Spleen (tissue), 11 donors: ENCODE measurements around the gene DAB2. TPM values are rescaled to one million over a fixed set of nuclear protein-coding genes. Genes with fewer than 3 reads are reported as not detected.
A peak's percentile ranks its signal among the peaks of the same experiment; 100 is the strongest.

Experiments used
- DNase-seq: peaks from one replicate; pipeline ENCODE4 v3.0.0-alpha.2; 2020
- H3K27ac ChIP-seq, 8 donors: fragments of 200-600 bp; sonication (generic) in 7 of 8; 1 replicate in 4 of 8; 2 replicates in 4 of 8; pipeline versions ENCODE4 v1.5.0 to v1.8.0; 2016 to 2021; ENCODE audit warnings: inconsistent platforms in 4 of 8, mild to moderate bottlenecking in 4 of 8, moderate library complexity in 1 of 8
- H3K27me3 ChIP-seq, 7 donors: fragments of 200-600 bp; sonication (generic) in 6 of 7; replicated peaks in 1 of 7; 1 replicate in 4 of 7; 2 replicates in 3 of 7; pipeline versions ENCODE4 v1.5.0 to v1.8.0; 2016 to 2021; ENCODE audit warnings: inconsistent platforms in 3 of 7, mild to moderate bottlenecking in 1 of 7
- H3K36me3 ChIP-seq, 6 donors: fragments of 200-600 bp; sonication (generic) in 5 of 6; 1 replicate in 4 of 6; 2 replicates in 2 of 6; pipeline versions ENCODE4 v1.5.0 to v1.8.0; 2016 to 2021; ENCODE audit warnings: inconsistent platforms in 2 of 6
- H3K4me1 ChIP-seq, 6 donors: fragments of 200-600 bp; sonication (generic) in 5 of 6; 1 replicate in 3 of 6; 2 replicates in 3 of 6; pipeline versions ENCODE4 v1.5.0 to v1.8.0; 2016 to 2021; ENCODE audit warnings: inconsistent platforms in 3 of 6
- H3K4me3 ChIP-seq, 8 donors: fragments of 200-600 bp; sonication (generic) in 7 of 8; 1 replicate in 4 of 8; 2 replicates in 4 of 8; pipeline versions ENCODE4 v1.5.0 to v1.8.0; 2016 to 2021; ENCODE audit warnings: inconsistent platforms in 4 of 8, mild to moderate bottlenecking in 4 of 8, moderate library complexity in 2 of 8
- H3K9me3 ChIP-seq, 8 donors: fragments of 200-600 bp; sonication (generic) in 7 of 8; 1 replicate in 4 of 8; 2 replicates in 4 of 8; pipeline versions ENCODE4 v1.5.0 to v1.8.0; 2016 to 2021; ENCODE audit warnings: inconsistent platforms in 4 of 8
- POLR2A ChIP-seq, 3 donors: fragments of 450-650 bp; IDR thresholded peaks; one replicate each; pipeline ENCODE4 v1.5.1; 2017; ENCODE audit warnings: antibody characterized with exemption in 3 of 3, mild to moderate bottlenecking in 1 of 3
- POLR2AphosphoS5 ChIP-seq, 3 donors: sonication (generic); formaldehyde crosslinking; IDR thresholded peaks; one replicate each; pipeline ENCODE4 v1.5.1; 2017; ENCODE audit warnings: antibody characterized with exemption in 3 of 3
- WGBS, 5 donors: extraction: QIAGEN DNeasy Blood & Tissue Kit in 3 of 5; methylation state at CpG; one replicate each; pipeline versions ENCODE4 v1.1.5 to v1.1.7; 2013 to 2018; 5-methylcytosine and 5-hydroxymethylcytosine counted together
- intact Hi-C: fragments of 100-400 bp; cut with DNase I; formaldehyde crosslinking; loops from one replicate; pipeline ENCODE4 v1.15.0; 2023; ENCODE audit warnings: low total_unique reads
- polyA plus RNA-seq, 3 donors: library from polyadenylated mRNA; stranded (reverse); fragments of 200-250 nt; gene quantifications; one replicate each; pipeline ENCODE4 v1.2.1, GENCODE V29; 2013
- total RNA-seq, 7 donors: library from RNA; depleted of rRNA in 3 of 7; stranded (reverse); fragments of >200 nt in 3 of 7; fragmentation: NEBNext Ultra II Directional in 4 of 7; extraction: Animal tissue kit (Norgen Biotek cat#: 25700) in 4 of 7; gene quantifications; one replicate each; pipeline versions ENCODE4 v1.1.0 to v1.2.1, GENCODE V29; 2016 to 2021
- TF ChIP-seq, protein P1 (sequence below), 11 experiments: fragments of 200-600 bp in 7 of 11; fragments of 450-650 bp in 4 of 11; sonication (generic) in 4 of 11; IDR thresholded peaks in 8 of 11; conservative IDR thresholded peaks in 3 of 11; 1 replicate in 7 of 11; 2 replicates in 4 of 11; pipeline versions ENCODE4 v1.4.0 to v1.8.0; 2016 to 2021; ENCODE audit warnings: antibody characterized with exemption in 11 of 11, inconsistent platforms in 4 of 11, mild to moderate bottlenecking in 1 of 11
- donor health status: healthy with polysubstance abuse.
- donor health status: DM: no; HTN: no; CAD: no; lungs with moderate emphysema.
- donor health status: DM: no; HTN: no; CAD: no.
- donor health status: Bipolar disorder and iron deficiency.
- donor health status: healthy.
- donor health status: DM: no; HTN: no; CAD: no.
- donor health status: DM: yes; HTN: yes; CAD: no.

Gene DAB2
- total and polyA plus RNA-seq, 10 donors = 19.4 to 206 (median 125) TPM

DNA sequence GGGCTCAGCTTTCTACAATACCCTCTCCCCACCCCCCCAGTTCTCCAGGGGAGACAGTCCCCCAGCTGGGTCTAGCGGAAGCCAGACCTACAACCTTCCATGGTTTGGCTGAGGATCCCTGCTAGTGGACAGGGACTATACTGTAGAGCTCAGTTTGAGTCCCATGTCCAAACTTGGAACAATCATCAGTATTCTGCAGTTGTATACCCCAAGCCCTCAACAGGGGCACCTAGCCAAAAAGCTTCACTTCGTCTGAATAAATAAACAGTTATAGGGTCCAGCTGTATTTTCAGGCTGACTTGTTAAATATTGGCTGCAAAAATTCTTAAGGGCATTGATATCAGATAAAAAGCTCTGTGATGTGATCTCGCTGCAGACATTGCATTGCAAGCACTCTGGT, 45.1 kb downstream of the DAB2 start:
- DNase-seq = no peak
- intact Hi-C loops = loop anchor here (5.0 kb wide), 1 partner anchor 168 kb away; no protein-coding TSS in a partner anchor
- Histone ChIP-seq H3K9me3 (no peaks in the 10 kb centered on the region), H3K36me3 (peaks cover 0 to 88% (median 23%) of the 10 kb centered on the region in 6 donors), H3K4me1 (no peaks in the 10 kb centered on the region), H3K27me3 (no peaks in the 10 kb centered on the region), H3K4me3 (no peak overlapping the region), H3K27ac (no peak overlapping the region)
- whole genome bisulfite sequencing, 5 donors = 78 to 92% (median 87%) methylated on average over 3 of the region's 3 CpGs
- TF ChIP-seq POLR2AphosphoS5 (IDR thresholded peaks at IDR 0.05) (no peak), POLR2A (IDR thresholded peaks at IDR 0.05) (no peak)
- TF ChIP-seq, protein P1, sequence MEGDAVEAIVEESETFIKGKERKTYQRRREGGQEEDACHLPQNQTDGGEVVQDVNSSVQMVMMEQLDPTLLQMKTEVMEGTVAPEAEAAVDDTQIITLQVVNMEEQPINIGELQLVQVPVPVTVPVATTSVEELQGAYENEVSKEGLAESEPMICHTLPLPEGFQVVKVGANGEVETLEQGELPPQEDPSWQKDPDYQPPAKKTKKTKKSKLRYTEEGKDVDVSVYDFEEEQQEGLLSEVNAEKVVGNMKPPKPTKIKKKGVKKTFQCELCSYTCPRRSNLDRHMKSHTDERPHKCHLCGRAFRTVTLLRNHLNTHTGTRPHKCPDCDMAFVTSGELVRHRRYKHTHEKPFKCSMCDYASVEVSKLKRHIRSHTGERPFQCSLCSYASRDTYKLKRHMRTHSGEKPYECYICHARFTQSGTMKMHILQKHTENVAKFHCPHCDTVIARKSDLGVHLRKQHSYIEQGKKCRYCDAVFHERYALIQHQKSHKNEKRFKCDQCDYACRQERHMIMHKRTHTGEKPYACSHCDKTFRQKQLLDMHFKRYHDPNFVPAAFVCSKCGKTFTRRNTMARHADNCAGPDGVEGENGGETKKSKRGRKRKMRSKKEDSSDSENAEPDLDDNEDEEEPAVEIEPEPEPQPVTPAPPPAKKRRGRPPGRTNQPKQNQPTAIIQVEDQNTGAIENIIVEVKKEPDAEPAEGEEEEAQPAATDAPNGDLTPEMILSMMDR (IDR thresholded peaks at IDR 0.05 in 8 of 11, conservative IDR thresholded peaks at IDR 0.05 in 3 of 11) = no peak

DNA sequence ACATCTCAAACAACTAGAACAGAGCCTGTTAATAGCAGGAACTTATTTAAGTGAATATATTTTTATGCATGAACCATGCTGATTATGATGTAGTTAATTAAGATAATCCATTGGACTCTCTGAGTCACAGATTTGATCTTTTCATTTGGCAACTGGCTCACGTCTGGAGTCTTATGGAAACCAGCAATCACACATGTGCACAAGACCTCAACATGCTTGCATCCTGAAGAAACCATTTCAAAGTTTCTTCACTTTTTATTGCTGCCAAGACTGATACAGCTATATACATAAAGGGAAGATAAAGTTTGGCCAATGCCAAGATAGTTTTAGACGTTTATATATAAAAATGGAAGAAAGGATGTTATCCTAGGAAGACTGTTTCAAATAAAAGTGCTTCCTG, 47.2 kb downstream of the DAB2 start:
- 59 to 75% (median 67%) methylated on average over 2 of the region's 2 CpGs for WGBS, 5 donors
- Histone ChIP-seq H3K9me3 (no peaks in the 10 kb centered on the region), H3K27ac (no peak overlapping the region), H3K36me3 (peaks cover 0 to 97% (median 32%) of the 10 kb centered on the region in 6 donors), H3K4me3 (no peak overlapping the region), H3K27me3 (no peaks in the 10 kb centered on the region), H3K4me1 (no peaks in the 10 kb centered on the region)
- TF ChIP-seq POLR2A (IDR thresholded peaks at IDR 0.05) = no peak
- TF ChIP-seq POLR2AphosphoS5 (IDR thresholded peaks at IDR 0.05) = no peak
- TF ChIP-seq, protein P1 (IDR thresholded peaks at IDR 0.05 in 8 of 11, conservative IDR thresholded peaks at IDR 0.05 in 3 of 11) = no peak
- no peak for DNase-seq
- intact Hi-C loops = loop anchor here (5.0 kb wide), 1 partner anchor 170 kb away; no protein-coding TSS in a partner anchor

DNA sequence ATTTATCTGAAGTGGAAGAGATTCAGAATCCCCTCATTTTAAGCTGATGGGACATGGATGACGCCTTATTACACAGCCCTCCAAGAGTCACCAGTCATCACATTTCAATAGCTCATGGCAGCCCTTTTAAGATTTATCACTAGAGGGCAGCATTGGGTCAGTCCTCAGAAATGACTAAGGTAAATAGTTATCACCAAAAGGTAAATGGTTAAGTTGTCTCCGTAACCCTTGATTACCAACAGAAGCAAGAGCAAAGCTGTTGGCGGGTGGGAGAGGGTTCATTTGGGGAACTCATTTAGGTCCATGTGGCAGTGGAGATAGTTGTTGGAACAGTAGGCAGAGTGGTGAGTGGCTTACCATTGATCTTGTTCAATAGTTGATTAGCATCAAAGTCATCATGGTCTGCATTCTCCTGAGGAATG, 48.5 kb downstream of the DAB2 start:
- intact Hi-C loops = loop anchor here (5.0 kb wide), 1 partner anchor 171 kb away; no protein-coding TSS in a partner anchor

DNA sequence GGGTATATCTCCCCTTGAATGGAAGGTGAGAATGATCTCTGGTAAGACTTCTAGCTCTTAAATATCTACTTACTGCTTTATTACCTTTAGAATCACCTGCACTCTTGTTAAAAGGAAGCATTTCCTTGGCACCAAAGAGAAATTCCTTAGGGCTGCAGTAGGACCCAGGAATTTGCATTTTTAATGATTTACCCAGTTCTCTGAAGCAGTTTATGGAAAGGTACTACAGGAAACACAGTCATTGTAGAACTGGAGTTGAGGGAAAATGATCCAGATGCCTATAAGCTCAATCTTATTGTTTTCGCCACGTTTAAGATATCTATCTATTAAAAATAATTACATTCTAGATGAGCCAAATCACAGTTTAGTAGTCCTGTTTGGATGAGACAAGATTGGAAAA, 51.0 kb downstream of the DAB2 start:
- H3K27ac ChIP-seq = no peak overlapping the region
- H3K4me1 ChIP-seq = no peaks in the 10 kb centered on the region
- H3K27me3 ChIP-seq = no peaks in the 10 kb centered on the region
- DNase-seq = no peak
- no peaks in the 10 kb centered on the region for H3K9me3 ChIP-seq
- no peak overlapping the region for H3K4me3 ChIP-seq
- TF ChIP-seq POLR2A (IDR thresholded peaks at IDR 0.05) (no peak), POLR2AphosphoS5 (IDR thresholded peaks at IDR 0.05) (no peak)
- TF ChIP-seq, protein P1 (IDR thresholded peaks at IDR 0.05 in 8 of 11, conservative IDR thresholded peaks at IDR 0.05 in 3 of 11) = no peak
- 90 to 95% (median 92%) methylated on average over 2 of the region's 2 CpGs for WGBS, 5 donors
- intact Hi-C loops = no loop called here
- peaks cover 0 to 86% (median 27%) of the 10 kb centered on the region in 6 donors for H3K36me3 ChIP-seq

More for the DNA sequence above, 48.5 kb downstream of the DAB2 start:
- Histone ChIP-seq H3K27ac (no peak overlapping the region), H3K9me3 (no peaks in the 10 kb centered on the region), H3K4me1 (no peaks in the 10 kb centered on the region), H3K27me3 (no peaks in the 10 kb centered on the region), H3K36me3 (peaks cover 0 to 97% (median 28%) of the 10 kb centered on the region in 6 donors), H3K4me3 (no peak overlapping the region)
- TF ChIP-seq, protein P1 (IDR thresholded peaks at IDR 0.05 in 8 of 11, conservative IDR thresholded peaks at IDR 0.05 in 3 of 11) = peak; percentile 39 to 78 (median 70)
- TF ChIP-seq POLR2AphosphoS5 (IDR thresholded peaks at IDR 0.05) = peak in 1 of 3 donors; percentile 1
- TF ChIP-seq POLR2A (IDR thresholded peaks at IDR 0.05) = no peak
- DNase-seq = no peak
- 59 to 73% (median 71%) methylated on average over 3 of the region's 3 CpGs for WGBS, 5 donors
